HEK293T (cell line): ENCODE data around the gene PACC1.

Experiments
- BHLHE40 ChIP-seq: fragments of 450-650 bp; IDR thresholded peaks from 2 replicates; pipeline ENCODE4 v1.6.1; 2016; ENCODE audit warnings: mild to moderate bottlenecking, moderate library complexity, borderline replicate concordance
- ELF4 ChIP-seq: fragments of 450-650 bp; IDR thresholded peaks from 2 replicates; pipeline ENCODE4 v1.6.1; 2017; ENCODE audit warnings: antibody characterized with exemption
- FOXK2 ChIP-seq: fragments of 450-650 bp; IDR thresholded peaks from 2 replicates; pipeline ENCODE4 v1.6.1; 2016; ENCODE audit warnings: mild to moderate bottlenecking
- FOXM1 ChIP-seq: fragments of 450-650 bp; IDR thresholded peaks from 2 replicates; pipeline ENCODE4 v1.6.1; 2017; ENCODE audit warnings: mild to moderate bottlenecking, borderline replicate concordance
- HDGF ChIP-seq: fragments of 450-650 bp; IDR thresholded peaks from 2 replicates; pipeline ENCODE4 v1.6.1; 2017; ENCODE audit warnings: antibody characterized with exemption, borderline replicate concordance
- SP1 ChIP-seq: fragments of 450-650 bp; IDR thresholded peaks from 2 replicates; pipeline ENCODE4 v1.6.1; 2017
- SUZ12 ChIP-seq: fragments of 450-650 bp; IDR thresholded peaks from 2 replicates; pipeline ENCODE4 v1.6.1; 2016; ENCODE audit warnings: mild to moderate bottlenecking
- TARDBP ChIP-seq: fragments of 450-650 bp; IDR thresholded peaks from 2 replicates; pipeline ENCODE4 v1.6.1; 2016
- ZNF384 ChIP-seq: fragments of 450-650 bp; IDR thresholded peaks from 2 replicates; pipeline ENCODE4 v1.6.1; 2016

DNA sequence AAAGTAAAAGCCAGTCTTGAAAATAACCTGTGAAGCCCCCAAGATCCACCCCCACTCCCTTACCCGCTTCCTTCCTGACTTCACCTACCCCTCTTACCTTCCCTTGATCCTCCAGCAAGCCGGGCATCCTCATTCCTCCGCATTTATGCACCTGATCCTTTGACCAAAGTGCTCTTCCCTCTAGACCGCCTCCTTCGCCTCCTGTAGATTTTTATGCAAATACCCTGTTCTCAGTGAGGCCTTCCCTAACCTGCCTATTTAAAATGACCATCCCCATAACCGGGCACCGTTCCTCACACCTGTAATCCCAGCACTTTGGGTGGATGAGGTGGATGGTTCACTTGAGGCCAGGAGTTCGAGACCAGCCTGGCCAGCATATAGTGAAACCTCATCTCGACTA is 17.0 kb upstream of the PACC1 start:
- TF ChIP-seq FOXK2 (no peak), BHLHE40 (no peak), ELF4 (no peak), SUZ12 (no peak), TARDBP (no peak), SP1 (no peak), FOXM1 (no peak), HDGF (no peak), ZNF384 (no peak)
